CD14-positive monocyte (primary cell): ENCODE results near the gene DAPK2. TPM values are rescaled to one million over a fixed set of nuclear protein-coding genes. Genes with fewer than 3 reads are reported as not detected.

Source experiments
- DNase-seq, 3 donors: peaks; one replicate each; pipeline ENCODE4 v3.0.0-alpha.2; 2011 to 2022
- H2AFZ ChIP-seq: 2 replicates; pipeline ENCODE4 v1.6.0; 2012; ENCODE audit warnings: mild to moderate bottlenecking, low read depth, low read length, inconsistent platforms; ENCODE audit not compliant: insufficient read depth, poor library complexity, severe bottlenecking
- H3K27ac ChIP-seq, 2 donors: 1 replicate in 1 of 2; 2 replicates in 1 of 2; pipeline ENCODE4 v1.5.1; 2012 to 2013; ENCODE audit warnings: low read length in 2 of 2, control low read depth in 1 of 2, inconsistent platforms in 1 of 2, low read depth in 1 of 2, mild to moderate bottlenecking in 1 of 2
- H3K27me3 ChIP-seq, 2 donors: one replicate each; pipeline versions ENCODE4 v1.6.0 to v1.6.1; 2011 to 2013; ENCODE audit warnings: low read length in 2 of 2; ENCODE audit not compliant: control insufficient read depth in 2 of 2, insufficient read depth in 2 of 2
- H3K36me3 ChIP-seq, 2 donors: replicated peaks in 1 of 2; 1 replicate in 1 of 2; 2 replicates in 1 of 2; pipeline versions ENCODE4 v1.5.1 to v1.6.1; 2012 to 2013; ENCODE audit warnings: low read length in 2 of 2, control low read depth in 1 of 2, inconsistent platforms in 1 of 2, mild to moderate bottlenecking in 1 of 2; ENCODE audit not compliant: insufficient read depth in 2 of 2, control insufficient read depth in 1 of 2
- H3K4me1 ChIP-seq, 2 donors: 1 replicate in 1 of 2; 2 replicates in 1 of 2; pipeline versions ENCODE4 v1.5.1 to v1.6.1; 2012 to 2013; ENCODE audit warnings: low read length in 2 of 2, control low read depth in 1 of 2, inconsistent platforms in 1 of 2, mild to moderate bottlenecking in 1 of 2, moderate library complexity in 1 of 2; ENCODE audit not compliant: insufficient read depth in 2 of 2, control insufficient read depth in 1 of 2
- H3K4me2 ChIP-seq: replicated peaks from 2 replicates; pipeline ENCODE3; 2012; ENCODE audit warnings: low read length, moderate library complexity, mild to moderate bottlenecking; ENCODE audit not compliant: poor library complexity, severe bottlenecking; ENCODE audit errors: extremely low read depth
- H3K4me3 ChIP-seq, 3 experiments: fragments of 200-600 bp in 1 of 3; sonication (generic) in 1 of 3; replicated peaks in 1 of 3; 1 replicate in 2 of 3; 2 replicates in 1 of 3; pipeline ENCODE4 v1.5.1; 2011 to 2013; ENCODE audit warnings: low read length in 3 of 3, mild to moderate bottlenecking in 3 of 3, control low read depth in 2 of 3, low read depth in 2 of 3, inconsistent platforms in 1 of 3, moderate library complexity in 1 of 3
- H3K79me2 ChIP-seq: 2 replicates; pipeline ENCODE4 v1.6.0; 2012; ENCODE audit warnings: mild to moderate bottlenecking, control low read depth, inconsistent platforms, low read length, moderate library complexity; ENCODE audit not compliant: insufficient read depth
- H3K9ac ChIP-seq: 2 replicates; pipeline ENCODE4 v1.6.0; 2017; ENCODE audit warnings: low read length, mild to moderate bottlenecking; ENCODE audit not compliant: insufficient read depth, poor library complexity, severe bottlenecking
- H3K9me3 ChIP-seq, 2 donors: replicated peaks in 1 of 2; 1 replicate in 1 of 2; 2 replicates in 1 of 2; pipeline versions ENCODE4 v1.5.1 to v1.6.1; 2012 to 2013; ENCODE audit warnings: low read length in 2 of 2, control low read depth in 1 of 2; ENCODE audit not compliant: control insufficient read depth in 1 of 2, insufficient read depth in 1 of 2
- H4K20me1 ChIP-seq: 2 replicates; pipeline ENCODE4 v1.6.0; 2012; ENCODE audit warnings: mild to moderate bottlenecking, low read length, control low read depth, moderate library complexity; ENCODE audit not compliant: insufficient read depth
- H3K27ac Mint-ChIP-seq, 7 donors: one replicate each; pipeline ENCODE4 v1.8.0; 2020; ENCODE audit warnings: mild to moderate bottlenecking in 7 of 7, mixed read lengths in 7 of 7, moderate library complexity in 6 of 7, inconsistent platforms in 2 of 7
- H3K27me3 Mint-ChIP-seq, 3 donors: one replicate each; pipeline ENCODE4 v1.8.0; 2021 to 2022; ENCODE audit warnings: low read depth in 3 of 3, mild to moderate bottlenecking in 3 of 3, mixed read lengths in 3 of 3, moderate library complexity in 3 of 3, inconsistent platforms in 1 of 3
- H3K36me3 Mint-ChIP-seq, 2 donors: one replicate each; pipeline ENCODE4 v1.8.0; 2020; ENCODE audit warnings: mixed read lengths in 2 of 2, inconsistent platforms in 1 of 2, mild to moderate bottlenecking in 1 of 2
- H3K4me1 Mint-ChIP-seq: one replicate; pipeline ENCODE4 v1.8.0; 2020; ENCODE audit warnings: mild to moderate bottlenecking, mixed read lengths
- H3K4me3 Mint-ChIP-seq, 2 donors: one replicate each; pipeline ENCODE4 v1.8.0; 2020; ENCODE audit warnings: mild to moderate bottlenecking in 2 of 2, mixed read lengths in 2 of 2, moderate library complexity in 1 of 2
- H3K9me3 Mint-ChIP-seq, 7 donors: one replicate each; pipeline ENCODE4 v1.8.0; 2020 to 2022; ENCODE audit warnings: mixed read lengths in 7 of 7, mild to moderate bottlenecking in 6 of 7, moderate library complexity in 6 of 7, inconsistent platforms in 2 of 7
- CTCF ChIP-seq: fragments of 200-600 bp; IDR thresholded peaks from one replicate; pipeline ENCODE4 v1.8.0; 2022; ENCODE audit warnings: antibody characterized with exemption, mild to moderate bottlenecking
- WGBS: methylation state at CpG from one replicate; pipeline ENCODE4 v1.1.5; 2013; ENCODE audit warnings: missing lambda C conversion rate; ENCODE audit not compliant: insufficient coverage; 5-methylcytosine and 5-hydroxymethylcytosine counted together
- intact Hi-C, 2 donors: fragments of 100-400 bp; cut with micrococcal nuclease; formaldehyde crosslinking; loops; one replicate each; pipeline versions ENCODE4 v1.15.0 to v1.15.1; 2023
- polyA plus RNA-seq, 3 donors: library from polyadenylated mRNA; depleted of rRNA in 1 of 3; unstranded in 2 of 3; stranded (reverse) in 1 of 3; fragments of 300-500 nt in 2 of 3; fragments of >200 nt in 1 of 3; fragmentation: Illumina TruSeq in 2 of 3; gene quantifications; 1 replicate in 2 of 3; 2 replicates in 1 of 3; pipeline ENCODE4 v1.2.3, GENCODE V29; 2012 to 2021

Gene DAPK2
- polyA plus RNA-seq, 3 donors: 0.59 to 4.1 (median 2.1) TPM

- Mint-ChIP-seq H3K9me3 (no peaks in the 10 kb centered on the region), H3K4me3 (no peak overlapping the region), H3K36me3 (no peaks in the 10 kb centered on the region), H3K4me1 (peaks cover 11% of the 10 kb centered on the region), H3K27ac (no peak overlapping the region), H3K27me3 (peaks cover 0 to 5% (median 1%) of the 10 kb centered on the region in 3 donors)
- Histone ChIP-seq H3K4me3 (no peak overlapping the region), H3K27ac (no peak overlapping the region), H3K79me2 (no peaks in the 10 kb centered on the region), H3K36me3 (no peaks in the 10 kb centered on the region), H3K4me2 (no peak overlapping the region), H3K9me3 (no peaks in the 10 kb centered on the region), H4K20me1 (no peaks in the 10 kb centered on the region), H3K27me3 (no peaks in the 10 kb centered on the region), H3K9ac (no peak overlapping the region), H2AFZ (no peak overlapping the region), H3K4me1 (peaks cover 5 to 13% of the 10 kb centered on the region in 2 donors)
- TF ChIP-seq CTCF: no peak
- DNase-seq: no peak
- 100% methylated on average over 2 of the region's 3 CpGs for WGBS
- intact Hi-C loops: no loop called here
Observed at GRCh38 chr15:63944681-63944955, 101.7 kb downstream of the DAPK2 start.

- no peak overlapping the region for H3K4me2 ChIP-seq
- no peak overlapping the region for H3K27ac ChIP-seq
- Mint-ChIP-seq H3K4me3 (no peak overlapping the region), H3K4me1 (peaks cover 16% of the 10 kb centered on the region), H3K27me3 (peaks cover 0 to 5% (median 1%) of the 10 kb centered on the region in 3 donors), H3K9me3 (no peaks in the 10 kb centered on the region), H3K36me3 (no peaks in the 10 kb centered on the region), H3K27ac (no peak overlapping the region)
- H3K79me2 ChIP-seq: no peaks in the 10 kb centered on the region
- 67% methylated on average over 1 of the region's 9 CpGs for WGBS
- no peak overlapping the region for H3K9ac ChIP-seq
- H3K36me3 ChIP-seq: no peaks in the 10 kb centered on the region
- no peaks in the 10 kb centered on the region for H4K20me1 ChIP-seq
- no peaks in the 10 kb centered on the region for H3K9me3 ChIP-seq
- no peak for DNase-seq
- no peaks in the 10 kb centered on the region for H3K27me3 ChIP-seq
- peaks cover 10 to 19% of the 10 kb centered on the region in 2 donors for H3K4me1 ChIP-seq
- intact Hi-C loops: no loop called here
- H3K4me3 ChIP-seq: no peak overlapping the region
- TF ChIP-seq CTCF: no peak
- no peak overlapping the region for H2AFZ ChIP-seq
Observed at GRCh38 chr15:63943829-63944680, 102.2 kb downstream of the DAPK2 start.
